Kidney (tissue), 14 donors: Measurements from ENCODE around the gene FMNL2. TPM values are rescaled to one million over a fixed set of nuclear protein-coding genes. Genes with fewer than 3 reads are reported as not detected.

Experiments
- DNase-seq, 5 donors: peaks; one replicate each; pipeline ENCODE4 v3.0.0-alpha.2; 2013 to 2020
- FAIRE-seq: peaks from 2 replicates; lab custom pipeline; 2012; peaks lifted over from hg19 to GRCh38; lab: Jason Lieb, UNC
- H3K27ac ChIP-seq, 2 donors: one replicate each; pipeline ENCODE4 v1.7.0; 2013; ENCODE audit warnings: low read depth in 2 of 2, low read length in 2 of 2, inconsistent platforms in 1 of 2
- H3K27me3 ChIP-seq: one replicate; pipeline ENCODE4 v1.7.1; 2013; ENCODE audit warnings: low read length, inconsistent platforms; ENCODE audit not compliant: control insufficient read depth, insufficient read depth
- H3K36me3 ChIP-seq, 3 donors: one replicate each; pipeline versions ENCODE4 v1.7.0 to v1.7.1; 2013; ENCODE audit warnings: low read length in 3 of 3, control low read depth in 1 of 3, inconsistent platforms in 1 of 3; ENCODE audit not compliant: insufficient read depth in 3 of 3, control insufficient read depth in 2 of 3
- H3K4me1 ChIP-seq, 3 donors: one replicate each; pipeline versions ENCODE4 v1.7.0 to v1.7.1; 2013; ENCODE audit warnings: low read length in 3 of 3, inconsistent platforms in 1 of 3, low read depth in 1 of 3; ENCODE audit not compliant: control insufficient read depth in 2 of 3, insufficient read depth in 2 of 3
- H3K4me3 ChIP-seq, 3 donors: one replicate each; pipeline versions ENCODE4 v1.7.0 to v1.8.1; 2013; ENCODE audit warnings: low read length in 3 of 3, control low read depth in 1 of 3, inconsistent platforms in 1 of 3
- H3K9ac ChIP-seq, 3 donors: one replicate each; pipeline versions ENCODE4 v1.7.0 to v1.7.1; 2013; ENCODE audit warnings: low read length in 3 of 3, control low read depth in 1 of 3, inconsistent platforms in 1 of 3
- H3K9me3 ChIP-seq, 3 donors: one replicate each; pipeline versions ENCODE4 v1.7.0 to v1.7.1; 2013; ENCODE audit warnings: low read length in 3 of 3, control low read depth in 1 of 3, inconsistent platforms in 1 of 3; ENCODE audit not compliant: control insufficient read depth in 2 of 3, insufficient read depth in 1 of 3
- intact Hi-C: fragments of 100-400 bp; cut with DNase I; formaldehyde crosslinking; loops from one replicate; pipeline ENCODE4 v1.11.1; 2022
- polyA plus RNA-seq: library from polyadenylated mRNA; stranded (reverse); fragments of 350-450 nt; fragmentation: Illumina TruSeq; extraction: RNeasy Lipid Tissue Mini Kit (QIAGEN cat#74804); gene quantifications from one replicate; pipeline ENCODE4 v1.2.3, GENCODE V29; 2014; ENCODE audit warnings: low read depth, low replicate concordance; ENCODE audit not compliant: insufficient read depth
- total RNA-seq: library from RNA; stranded (reverse); fragmentation: NEBNext Ultra II Directional; extraction: Animal tissue kit (Norgen Biotek cat#: 25700); gene quantifications from one replicate; pipeline ENCODE4 v1.2.1, GENCODE V29; 2021
- TF ChIP-seq, protein P1 (sequence below): IDR thresholded peaks from 3 replicates; pipeline ENCODE4 v1.5.1; 2012; ENCODE audit warnings: mild to moderate bottlenecking, moderate library complexity, borderline replicate concordance; ENCODE audit not compliant: insufficient read depth; ENCODE audit errors: extremely low read depth
- donor health status: control.
- donor health status: control.
- donor health status: control.
- donor health status: control.
- donor health status: control.
- donor health status: DM: yes; HTN: yes; CAD: no.
- donor health status: Normal renal cell carcinoma (clear cell type).

The FMNL2 gene
- total and polyA plus RNA-seq, 2 donors from 2014 or later, result 10.7 to 39.1 TPM

DNA sequence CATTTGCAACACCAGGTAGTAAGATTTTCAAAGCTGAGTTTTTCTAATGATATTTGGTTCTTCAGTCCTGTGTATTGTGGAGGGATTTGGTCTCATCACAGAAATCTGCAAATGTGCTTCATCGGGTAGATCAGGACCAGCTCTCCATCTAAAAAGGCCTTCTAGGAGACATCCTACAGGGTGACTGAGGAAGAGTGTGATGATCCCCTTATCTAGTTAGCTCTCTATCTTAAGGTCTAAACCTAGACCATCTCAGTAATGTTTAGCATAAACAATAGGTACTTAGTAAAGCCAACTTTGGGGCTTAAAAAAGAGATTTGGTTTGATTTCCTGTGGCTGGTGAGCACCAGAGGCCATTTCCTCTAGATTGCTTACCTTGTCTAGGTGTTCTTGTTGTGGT lies 237.1 kb downstream of the FMNL2 start:
- Histone ChIP-seq H3K4me3 (no peak overlapping the region), H3K4me1 (no peaks in the 10 kb centered on the region), H3K27ac (no peak overlapping the region), H3K9me3 (no peaks in the 10 kb centered on the region), H3K36me3 (peaks cover 0 to 5% (median 0%) of the 10 kb centered on the region in 3 donors), H3K9ac (no peak overlapping the region), H3K27me3 (no peaks in the 10 kb centered on the region)
- FAIRE-seq (no peak), DNase-seq (no peak)
- TF ChIP-seq, protein P1, sequence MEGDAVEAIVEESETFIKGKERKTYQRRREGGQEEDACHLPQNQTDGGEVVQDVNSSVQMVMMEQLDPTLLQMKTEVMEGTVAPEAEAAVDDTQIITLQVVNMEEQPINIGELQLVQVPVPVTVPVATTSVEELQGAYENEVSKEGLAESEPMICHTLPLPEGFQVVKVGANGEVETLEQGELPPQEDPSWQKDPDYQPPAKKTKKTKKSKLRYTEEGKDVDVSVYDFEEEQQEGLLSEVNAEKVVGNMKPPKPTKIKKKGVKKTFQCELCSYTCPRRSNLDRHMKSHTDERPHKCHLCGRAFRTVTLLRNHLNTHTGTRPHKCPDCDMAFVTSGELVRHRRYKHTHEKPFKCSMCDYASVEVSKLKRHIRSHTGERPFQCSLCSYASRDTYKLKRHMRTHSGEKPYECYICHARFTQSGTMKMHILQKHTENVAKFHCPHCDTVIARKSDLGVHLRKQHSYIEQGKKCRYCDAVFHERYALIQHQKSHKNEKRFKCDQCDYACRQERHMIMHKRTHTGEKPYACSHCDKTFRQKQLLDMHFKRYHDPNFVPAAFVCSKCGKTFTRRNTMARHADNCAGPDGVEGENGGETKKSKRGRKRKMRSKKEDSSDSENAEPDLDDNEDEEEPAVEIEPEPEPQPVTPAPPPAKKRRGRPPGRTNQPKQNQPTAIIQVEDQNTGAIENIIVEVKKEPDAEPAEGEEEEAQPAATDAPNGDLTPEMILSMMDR, result no peak
- intact Hi-C loops, result no loop called here

DNA sequence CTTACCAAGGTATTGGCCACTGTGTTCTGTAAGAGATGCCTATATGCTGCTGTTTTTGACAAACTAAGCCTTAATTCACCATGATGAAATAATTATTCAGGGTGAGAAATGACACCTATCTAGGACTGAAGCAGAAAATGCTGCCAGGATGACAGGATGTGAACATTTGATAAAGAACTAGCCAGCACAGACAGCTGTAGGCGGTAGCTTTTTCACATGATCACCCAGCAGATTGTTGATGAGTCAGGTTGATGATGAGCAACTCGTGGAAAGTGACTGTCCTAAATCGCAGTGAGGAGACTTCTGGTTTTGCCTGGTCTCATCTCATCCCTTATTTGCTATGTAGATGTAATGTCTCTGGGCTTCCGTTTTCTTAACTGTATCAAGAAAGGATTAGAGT lies 238.2 kb downstream of the FMNL2 start:
- TF ChIP-seq, protein P1, result no peak
- Histone ChIP-seq H3K27me3 (no peaks in the 10 kb centered on the region), H3K4me1 (no peaks in the 10 kb centered on the region), H3K27ac (no peak overlapping the region), H3K4me3 (no peak overlapping the region), H3K9me3 (no peaks in the 10 kb centered on the region), H3K9ac (no peak overlapping the region), H3K36me3 (peaks cover 0 to 5% (median 0%) of the 10 kb centered on the region in 3 donors)
- no peak for DNase-seq
- FAIRE-seq, result no peak
- intact Hi-C loops, result no loop called here

DNA sequence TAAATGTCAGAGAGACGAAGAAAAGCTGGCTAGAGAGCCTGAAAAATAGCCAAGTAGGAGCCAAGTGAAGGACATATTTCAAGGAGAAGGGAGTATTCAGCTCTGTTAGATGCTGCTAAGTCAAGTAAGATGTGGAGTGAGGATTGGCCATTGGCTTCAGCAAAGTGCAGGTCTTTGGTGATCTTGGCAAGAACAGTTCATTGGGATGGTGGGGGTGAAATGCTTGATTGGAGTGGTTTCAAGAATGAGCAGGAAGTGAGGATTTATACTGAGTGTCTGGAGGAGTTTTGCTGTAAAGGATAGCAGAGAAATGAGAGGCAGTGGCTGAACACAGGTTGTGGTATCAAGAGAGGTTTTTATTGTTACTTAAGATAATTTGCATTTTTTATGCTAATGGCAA lies 242.6 kb downstream of the FMNL2 start:
- intact Hi-C loops, result no loop called here
- no peaks in the 10 kb centered on the region for H3K27me3 ChIP-seq
- FAIRE-seq (no peak), DNase-seq (peak in 3 of 5 donors; percentile 12 to 77 (median 34))
- H3K4me3 ChIP-seq, result no peak overlapping the region
- no peak overlapping the region for H3K9ac ChIP-seq
- no peaks in the 10 kb centered on the region for H3K36me3 ChIP-seq
- TF ChIP-seq, protein P1, result no peak
- no peak overlapping the region for H3K27ac ChIP-seq
- no peaks in the 10 kb centered on the region for H3K4me1 ChIP-seq
- no peaks in the 10 kb centered on the region for H3K9me3 ChIP-seq

- Histone ChIP-seq H3K4me1 (no peaks in the 10 kb centered on the region), H3K9ac (no peak overlapping the region), H3K36me3 (no peaks in the 10 kb centered on the region), H3K27ac (no peak overlapping the region), H3K4me3 (no peak overlapping the region), H3K9me3 (no peaks in the 10 kb centered on the region), H3K27me3 (no peaks in the 10 kb centered on the region)
- FAIRE-seq, result no peak
- TF ChIP-seq, protein P1, result no peak
- intact Hi-C loops, result no loop called here
- no peak for DNase-seq
Observed at GRCh38 chr2:152578573-152578972, 243.6 kb downstream of the FMNL2 start.
